ENCODE data around the gene BPIFB4. TPM values are rescaled to one million over a fixed set of nuclear protein-coding genes. Genes with fewer than 3 reads are reported as not detected.
A peak's percentile ranks its signal among the peaks of the same experiment; 100 is the strongest.

Gene BPIFB4
- total RNA-seq, 1 experiment from 2014 or later = not detected

DNA sequence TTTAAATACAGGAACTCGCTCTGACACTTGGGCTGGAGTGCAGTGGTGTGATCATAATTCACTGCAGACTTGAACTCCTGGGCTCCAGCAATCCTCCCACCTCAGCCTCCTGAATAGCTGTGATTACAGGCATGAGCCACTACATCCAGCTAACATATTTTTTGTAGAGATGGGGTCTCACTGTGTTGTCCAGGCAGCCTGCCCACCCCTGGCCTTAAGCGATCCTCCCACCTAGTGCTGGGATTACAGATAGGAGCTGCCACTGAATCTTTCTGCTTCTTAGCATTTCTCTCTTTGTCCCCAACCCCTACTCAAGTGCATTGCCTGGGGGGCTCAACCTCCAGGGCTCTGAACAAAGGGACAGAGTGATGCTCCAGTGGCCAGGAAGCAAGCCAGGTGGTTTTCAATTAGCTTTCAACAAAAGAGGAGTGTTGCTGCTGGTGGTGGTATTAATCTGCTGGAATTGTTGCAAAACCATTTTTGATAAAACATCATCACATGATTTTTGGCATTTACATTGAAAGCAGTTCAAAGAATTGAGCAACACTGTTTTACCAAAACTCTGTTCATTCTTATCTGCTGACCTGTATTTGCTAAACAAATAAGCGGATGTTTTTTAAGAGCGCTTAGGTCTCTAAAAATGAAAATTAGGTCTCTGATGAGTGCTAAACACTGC lies 48.1 kb downstream of the BPIFB4 start:
- Histone ChIP-seq H3K4me1 (replicated peaks) (no peaks in the 10 kb centered on the region), H3K9me3 (replicated peaks) (no peaks in the 10 kb centered on the region), H3K27me3 (replicated peaks) (peaks cover 18% of the 10 kb centered on the region; the same call in 1 of the 2 replicates), H3K27ac (no peak overlapping the region), H3K36me3 (no peaks in the 10 kb centered on the region), H3K4me3 (no peak overlapping the region)
- DNase-seq (ENCODE audit: low read depth in 1 of 2, low spot score in 2 of 2) = no peak

DNA sequence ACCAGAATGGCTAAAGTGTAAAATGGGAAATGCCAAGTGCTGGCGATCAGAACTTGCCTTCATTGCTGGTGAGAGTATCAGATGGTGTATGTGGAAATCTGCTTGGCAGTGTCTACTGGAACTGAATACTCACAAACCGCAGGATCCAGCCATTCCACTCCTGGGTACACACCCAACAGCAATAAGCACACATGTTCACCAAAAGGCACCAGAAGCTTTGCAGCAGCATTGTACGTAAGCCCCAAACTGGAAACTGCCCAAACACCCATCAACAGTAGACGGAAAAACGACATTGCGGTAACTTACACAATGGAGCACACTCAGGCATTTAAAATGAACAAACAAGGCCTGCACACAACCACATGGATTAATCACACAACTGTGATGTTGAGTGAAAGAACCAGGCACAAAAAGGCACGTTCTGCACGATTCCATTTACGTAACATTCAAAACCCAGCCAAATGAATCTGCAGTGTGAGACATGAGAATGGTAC lies 51.2 kb downstream of the BPIFB4 start:
- no peaks in the 10 kb centered on the region for H3K36me3 ChIP-seq
- H3K4me1 ChIP-seq (replicated peaks) = no peaks in the 10 kb centered on the region
- H3K9me3 ChIP-seq (replicated peaks) = no peaks in the 10 kb centered on the region
- H3K27ac ChIP-seq = no peak overlapping the region
- peaks cover 18% of the 10 kb centered on the region; the same call in 1 of the 2 replicates for H3K27me3 ChIP-seq (replicated peaks)
- peak in 1 of 2 experiments; percentile 7 for DNase-seq (ENCODE audit: low read depth in 1 of 2, low spot score in 2 of 2)
- H3K4me3 ChIP-seq = no peak overlapping the region

GRCh38 chr20:33131949-33132473 lies 52.6 kb downstream of the BPIFB4 start:
- Histone ChIP-seq H3K27ac (no peak overlapping the region), H3K27me3 (replicated peaks) (peaks cover 14% of the 10 kb centered on the region; the same call in 1 of the 2 replicates), H3K4me3 (no peak overlapping the region), H3K36me3 (no peaks in the 10 kb centered on the region), H3K4me1 (replicated peaks) (no peaks in the 10 kb centered on the region), H3K9me3 (replicated peaks) (no peaks in the 10 kb centered on the region; the same call in 1 of the 2 replicates)
- no peak for DNase-seq (ENCODE audit: low read depth in 1 of 2, low spot score in 2 of 2)

DNA sequence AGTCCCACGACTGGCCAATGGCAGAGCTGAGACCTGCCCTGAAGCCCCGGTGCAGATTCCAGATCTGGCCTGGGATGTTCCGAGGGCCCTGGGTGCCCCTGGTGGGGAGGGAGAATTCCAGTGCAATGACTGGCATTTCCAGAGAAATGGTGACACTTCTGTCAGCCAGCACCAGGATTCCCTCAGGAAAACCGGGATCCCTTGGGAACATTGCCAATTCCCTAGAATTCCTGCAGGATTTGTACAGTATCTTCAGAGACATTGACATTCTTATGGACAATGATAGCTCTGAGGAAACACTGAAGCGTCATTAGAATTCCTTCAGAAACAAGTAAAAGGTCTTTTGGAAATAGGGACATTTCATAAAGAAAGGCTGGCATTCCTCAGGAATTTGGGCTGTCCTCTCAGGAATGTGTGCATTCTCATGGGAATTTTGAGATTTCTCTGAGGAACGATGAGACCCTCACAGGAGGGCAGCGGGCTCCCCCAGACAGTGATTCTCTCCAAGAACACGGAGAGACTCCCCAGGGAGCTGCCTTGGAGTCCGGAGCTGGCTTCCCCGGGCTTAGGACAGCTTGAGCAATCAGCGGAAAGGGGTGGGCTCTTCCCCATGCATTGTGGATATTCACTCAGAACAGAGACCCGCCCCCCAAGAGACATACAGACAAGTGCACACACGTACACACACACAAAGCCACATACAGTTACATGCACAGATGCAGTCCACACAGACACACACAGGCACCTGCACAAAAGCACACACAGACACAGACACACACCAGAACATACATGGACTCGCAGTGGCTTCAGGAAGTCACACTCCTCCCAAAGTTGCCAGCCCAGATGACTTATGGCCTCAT lies 53.3 kb downstream of the BPIFB4 start:
- no peak for DNase-seq (ENCODE audit: low read depth in 1 of 2, low spot score in 2 of 2)
- peaks cover 8% of the 10 kb centered on the region; the same call in 1 of the 2 replicates for H3K27me3 ChIP-seq (replicated peaks)

DNA sequence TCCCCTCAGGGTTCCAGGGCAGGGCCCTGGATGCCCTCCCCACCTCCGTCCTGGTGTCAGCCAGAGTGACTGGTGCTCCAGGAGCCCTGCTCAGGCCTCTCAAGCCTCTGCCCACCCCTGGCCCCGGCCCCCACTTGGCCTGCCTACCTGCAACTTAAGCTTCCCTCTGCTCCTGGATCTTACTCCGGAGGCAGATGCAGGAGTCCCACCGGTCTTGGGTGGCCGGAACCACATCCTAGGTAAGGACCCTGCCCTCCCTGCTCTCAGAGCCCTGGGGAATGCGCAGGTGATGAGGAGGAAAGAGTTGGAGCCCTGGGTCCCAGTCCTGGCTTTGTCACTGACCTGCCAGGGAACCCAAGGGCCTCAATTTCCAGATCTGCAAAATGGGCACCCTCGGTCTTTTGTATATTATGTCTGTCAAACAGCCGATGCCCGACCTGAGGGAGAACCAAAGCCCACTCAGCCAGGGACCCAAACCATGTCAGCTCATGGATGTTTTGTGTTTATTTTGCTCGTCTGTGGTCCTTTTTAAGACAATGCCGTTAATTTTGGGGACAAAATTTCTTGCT lies 54.0 kb downstream of the BPIFB4 start:
- H3K4me3 ChIP-seq = no peak overlapping the region
- no peak overlapping the region for H3K27ac ChIP-seq
- peak in 1 of 2 experiments; percentile 18 for DNase-seq (ENCODE audit: low read depth in 1 of 2, low spot score in 2 of 2)
- H3K9me3 ChIP-seq (replicated peaks) = no peaks in the 10 kb centered on the region; the same call in 1 of the 2 replicates
- no peaks in the 10 kb centered on the region for H3K36me3 ChIP-seq
- peaks cover 3% of the 10 kb centered on the region; the same call in 1 of the 2 replicates for H3K27me3 ChIP-seq (replicated peaks)
- H3K4me1 ChIP-seq (replicated peaks) = no peaks in the 10 kb centered on the region

More for the DNA sequence above, 53.3 kb downstream of the BPIFB4 start:
- Histone ChIP-seq H3K9me3 (replicated peaks) (no peaks in the 10 kb centered on the region; the same call in 1 of the 2 replicates), H3K36me3 (no peaks in the 10 kb centered on the region), H3K4me3 (no peak overlapping the region), H3K4me1 (replicated peaks) (no peaks in the 10 kb centered on the region), H3K27ac (no peak overlapping the region)

- DNase-seq (ENCODE audit: low read depth in 1 of 2, low spot score in 2 of 2) = no peak
- Histone ChIP-seq H3K27ac (no peak overlapping the region), H3K4me3 (no peak overlapping the region), H3K9me3 (replicated peaks) (no peaks in the 10 kb centered on the region; the same call in 1 of the 2 replicates), H3K27me3 (replicated peaks) (peaks cover 2% of the 10 kb centered on the region; the same call in 1 of the 2 replicates), H3K36me3 (no peaks in the 10 kb centered on the region), H3K4me1 (replicated peaks) (no peaks in the 10 kb centered on the region)
These were observed 57.8 kb downstream of the BPIFB4 start for GRCh38 chr20:33137195-33137594.

DNA sequence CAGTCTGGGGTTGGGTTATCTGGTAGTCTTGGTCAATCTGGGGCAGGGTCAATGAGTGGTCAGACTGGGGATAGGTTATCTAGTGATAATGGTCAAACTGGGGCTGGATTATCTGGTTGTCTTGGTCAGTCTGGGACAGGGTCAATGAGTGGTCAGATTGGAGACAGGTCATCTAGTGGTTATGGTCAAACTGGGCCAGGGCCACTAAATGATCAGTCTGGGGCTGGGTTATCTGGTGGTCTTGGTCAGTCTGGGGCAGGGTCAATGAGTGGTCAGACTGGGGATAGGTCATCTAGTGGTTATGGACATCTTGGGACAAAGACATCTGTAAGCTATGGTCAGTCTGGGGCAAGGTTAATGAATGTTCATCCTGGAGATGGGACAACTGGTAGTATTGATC lies 60.0 kb downstream of the BPIFB4 start:
- peaks cover 2% of the 10 kb centered on the region; the same call in 1 of the 2 replicates for H3K27me3 ChIP-seq (replicated peaks)
- no peak overlapping the region for H3K4me3 ChIP-seq
- no peaks in the 10 kb centered on the region for H3K36me3 ChIP-seq
- DNase-seq (ENCODE audit: low read depth in 1 of 2, low spot score in 2 of 2) = no peak
- H3K27ac ChIP-seq = no peak overlapping the region
- H3K4me1 ChIP-seq (replicated peaks) = no peaks in the 10 kb centered on the region
- H3K9me3 ChIP-seq (replicated peaks) = no peaks in the 10 kb centered on the region; the same call in 1 of the 2 replicates

- Histone ChIP-seq H3K4me1 (replicated peaks) (no peaks in the 10 kb centered on the region), H3K36me3 (no peaks in the 10 kb centered on the region), H3K27me3 (replicated peaks) (peaks cover 2% of the 10 kb centered on the region; the same call in 1 of the 2 replicates), H3K27ac (no peak overlapping the region), H3K9me3 (replicated peaks) (no peaks in the 10 kb centered on the region), H3K4me3 (no peak overlapping the region)
- no peak for DNase-seq (ENCODE audit: low read depth in 1 of 2, low spot score in 2 of 2)
These were observed 66.1 kb downstream of the BPIFB4 start for GRCh38 chr20:33145521-33145920.

- Histone ChIP-seq H3K4me1 (replicated peaks) (no peaks in the 10 kb centered on the region), H3K27me3 (replicated peaks) (0 out of 2 replicates have a peak, but pooled peaks cover 3% of the 10 kb centered on the region), H3K9me3 (replicated peaks) (no peaks in the 10 kb centered on the region), H3K36me3 (no peaks in the 10 kb centered on the region), H3K4me3 (no peak overlapping the region), H3K27ac (no peak overlapping the region)
- DNase-seq (ENCODE audit: low read depth in 1 of 2, low spot score in 2 of 2) = no peak
These were observed 67.9 kb downstream of the BPIFB4 start for GRCh38 chr20:33147299-33147698.

- no peaks in the 10 kb centered on the region for H3K36me3 ChIP-seq
- no peak overlapping the region for H3K4me3 ChIP-seq
- DNase-seq (ENCODE audit: low read depth in 1 of 2, low spot score in 2 of 2) = peak in 1 of 2 experiments; percentile 22
- H3K4me1 ChIP-seq (replicated peaks) = no peaks in the 10 kb centered on the region
- no peaks in the 10 kb centered on the region for H3K9me3 ChIP-seq (replicated peaks)
- no peak overlapping the region for H3K27ac ChIP-seq
- 0 out of 2 replicates have a peak, but pooled peaks cover 3% of the 10 kb centered on the region for H3K27me3 ChIP-seq (replicated peaks)
These were observed 68.6 kb downstream of the BPIFB4 start for GRCh38 chr20:33148040-33148439.

- H3K4me1 ChIP-seq (replicated peaks) = no peaks in the 10 kb centered on the region
- DNase-seq (ENCODE audit: low read depth in 1 of 2, low spot score in 2 of 2) = peak in 1 of 2 experiments; percentile 17
- H3K4me3 ChIP-seq = no peak overlapping the region
- no peaks in the 10 kb centered on the region for H3K36me3 ChIP-seq
- no peaks in the 10 kb centered on the region for H3K9me3 ChIP-seq (replicated peaks)
- peaks cover 10% of the 10 kb centered on the region for H3K27me3 ChIP-seq (replicated peaks)
- H3K27ac ChIP-seq = no peak overlapping the region
These were observed 74.8 kb downstream of the BPIFB4 start for GRCh38 chr20:33154252-33154651.

GRCh38 chr20:33158637-33159385 lies 79.4 kb downstream of the BPIFB4 start:
- Histone ChIP-seq H3K27me3 (replicated peaks) (peaks cover 13% of the 10 kb centered on the region), H3K4me1 (replicated peaks) (no peaks in the 10 kb centered on the region), H3K27ac (no peak overlapping the region), H3K9me3 (replicated peaks) (no peaks in the 10 kb centered on the region), H3K36me3 (no peaks in the 10 kb centered on the region), H3K4me3 (no peak overlapping the region)
- peak in 1 of 2 experiments; percentile 33 for DNase-seq (ENCODE audit: low read depth in 1 of 2, low spot score in 2 of 2)

DNA sequence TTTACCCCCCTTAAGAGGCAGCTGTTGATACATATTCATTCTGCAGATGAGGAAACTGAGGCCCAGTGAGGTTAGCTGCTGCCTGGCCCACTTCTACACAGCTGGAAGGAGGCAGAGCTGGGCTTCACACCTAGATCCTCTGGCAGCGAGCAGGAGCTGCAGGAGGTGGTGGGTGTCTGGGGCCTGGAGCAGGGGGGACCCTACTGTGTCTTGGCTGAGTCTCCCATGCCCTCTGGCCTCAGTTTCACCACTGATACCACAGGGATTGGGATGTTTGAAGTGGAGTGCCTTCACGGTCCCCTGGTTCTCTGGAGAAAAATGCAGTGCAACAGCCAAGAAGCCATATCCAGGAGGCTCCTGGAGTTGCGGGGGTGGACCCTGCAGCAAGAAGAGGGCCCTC lies 80.3 kb downstream of the BPIFB4 start:
- no peak overlapping the region for H3K27ac ChIP-seq
- H3K27me3 ChIP-seq (replicated peaks) = peaks cover 13% of the 10 kb centered on the region

More for the DNA sequence above, 80.3 kb downstream of the BPIFB4 start:
- DNase-seq (ENCODE audit: low read depth in 1 of 2, low spot score in 2 of 2) = peak in 1 of 2 experiments; percentile 19
- H3K36me3 ChIP-seq = no peaks in the 10 kb centered on the region
- H3K9me3 ChIP-seq (replicated peaks) = no peaks in the 10 kb centered on the region
- no peaks in the 10 kb centered on the region for H3K4me1 ChIP-seq (replicated peaks)
- H3K4me3 ChIP-seq = no peak overlapping the region

Measured in SJSA1 (cell line).